ENCODE results near the gene RASA3.

RASA3 gene

GRCh38 chr13:114049626-114050101 is 82.8 kb downstream of the RASA3 start:
- Histone ChIP-seq H3K4me3 (ENCODE audit: severe bottlenecking) (no peak overlapping the region), H3K36me3 (ENCODE audit: low read depth) (no peaks in the 10 kb centered on the region), H3K27me3 (ENCODE audit: insufficient read depth, poor library complexity, severe bottlenecking) (no peaks in the 10 kb centered on the region), H3K4me1 (ENCODE audit: insufficient read depth, poor library complexity, severe bottlenecking) (no peaks in the 10 kb centered on the region), H3K9me3 (ENCODE audit: severe bottlenecking) (no peaks in the 10 kb centered on the region), H3K27ac (ENCODE audit: poor library complexity, severe bottlenecking) (no peak overlapping the region)
- ATAC-seq (ENCODE audit: low read depth) (no peak), DNase-seq (ENCODE audit: low spot score) (no peak)
- no peak for TF ChIP-seq CTCF (IDR thresholded peaks at IDR 0.05; ENCODE audit: poor library complexity, severe bottlenecking)

- DNase-seq (ENCODE audit: low spot score) (no peak), ATAC-seq (ENCODE audit: low read depth) (no peak)
- Histone ChIP-seq H3K27ac (ENCODE audit: poor library complexity, severe bottlenecking) (no peak overlapping the region), H3K4me3 (ENCODE audit: severe bottlenecking) (no peak overlapping the region), H3K9me3 (ENCODE audit: severe bottlenecking) (no peaks in the 10 kb centered on the region), H3K27me3 (ENCODE audit: insufficient read depth, poor library complexity, severe bottlenecking) (no peaks in the 10 kb centered on the region), H3K36me3 (ENCODE audit: low read depth) (no peaks in the 10 kb centered on the region), H3K4me1 (ENCODE audit: insufficient read depth, poor library complexity, severe bottlenecking) (no peaks in the 10 kb centered on the region)
- TF ChIP-seq CTCF (IDR thresholded peaks at IDR 0.05; ENCODE audit: poor library complexity, severe bottlenecking), result no peak
These were observed 83.4 kb downstream of the RASA3 start for GRCh38 chr13:114049026-114049425.

GRCh38 chr13:114048443-114048842 is 84.0 kb downstream of the RASA3 start:
- no peaks in the 10 kb centered on the region for H3K36me3 ChIP-seq (ENCODE audit: low read depth)
- no peaks in the 10 kb centered on the region for H3K27me3 ChIP-seq (ENCODE audit: insufficient read depth, poor library complexity, severe bottlenecking)
- no peak overlapping the region for H3K27ac ChIP-seq (ENCODE audit: poor library complexity, severe bottlenecking)
- H3K9me3 ChIP-seq (ENCODE audit: severe bottlenecking), result no peaks in the 10 kb centered on the region
- no peaks in the 10 kb centered on the region for H3K4me1 ChIP-seq (ENCODE audit: insufficient read depth, poor library complexity, severe bottlenecking)
- H3K4me3 ChIP-seq (ENCODE audit: severe bottlenecking), result no peak overlapping the region
- ATAC-seq (ENCODE audit: low read depth) (no peak), DNase-seq (ENCODE audit: low spot score) (no peak)
- no peak for TF ChIP-seq CTCF (IDR thresholded peaks at IDR 0.05; ENCODE audit: poor library complexity, severe bottlenecking)

GRCh38 chr13:114047358-114047881 is 85.0 kb downstream of the RASA3 start:
- TF ChIP-seq CTCF (IDR thresholded peaks at IDR 0.05; ENCODE audit: poor library complexity, severe bottlenecking), result no peak
- no peaks in the 10 kb centered on the region for H3K36me3 ChIP-seq (ENCODE audit: low read depth)
- no peaks in the 10 kb centered on the region for H3K9me3 ChIP-seq (ENCODE audit: severe bottlenecking)
- H3K4me3 ChIP-seq (ENCODE audit: severe bottlenecking), result no peak overlapping the region
- no peaks in the 10 kb centered on the region for H3K27me3 ChIP-seq (ENCODE audit: insufficient read depth, poor library complexity, severe bottlenecking)
- H3K4me1 ChIP-seq (ENCODE audit: insufficient read depth, poor library complexity, severe bottlenecking), result no peaks in the 10 kb centered on the region
- ATAC-seq (ENCODE audit: low read depth), result no peak
- no peak overlapping the region for H3K27ac ChIP-seq (ENCODE audit: poor library complexity, severe bottlenecking)
- DNase-seq (ENCODE audit: low spot score), result no peak

GRCh38 chr13:114046431-114046975 is 85.9 kb downstream of the RASA3 start:
- no peaks in the 10 kb centered on the region for H3K36me3 ChIP-seq (ENCODE audit: low read depth)
- no peaks in the 10 kb centered on the region for H3K9me3 ChIP-seq (ENCODE audit: severe bottlenecking)
- TF ChIP-seq CTCF (IDR thresholded peaks at IDR 0.05; ENCODE audit: poor library complexity, severe bottlenecking), result no peak
- no peak for DNase-seq (ENCODE audit: low spot score)
- H3K4me1 ChIP-seq (ENCODE audit: insufficient read depth, poor library complexity, severe bottlenecking), result peaks cover 6% of the 10 kb centered on the region
- no peak overlapping the region for H3K4me3 ChIP-seq (ENCODE audit: severe bottlenecking)
- no peak overlapping the region for H3K27ac ChIP-seq (ENCODE audit: poor library complexity, severe bottlenecking)
- ATAC-seq (ENCODE audit: low read depth), result no peak
- no peaks in the 10 kb centered on the region for H3K27me3 ChIP-seq (ENCODE audit: insufficient read depth, poor library complexity, severe bottlenecking)

Measured in RWPE2 (cell line).